ENCODE results near the gene ABCA10. TPM values are rescaled to one million over a fixed set of nuclear protein-coding genes. Genes with fewer than 3 reads are reported as not detected.

ABCA10 gene
- polyA plus RNA-seq, 1 donor, result 7.5 TPM

DNA sequence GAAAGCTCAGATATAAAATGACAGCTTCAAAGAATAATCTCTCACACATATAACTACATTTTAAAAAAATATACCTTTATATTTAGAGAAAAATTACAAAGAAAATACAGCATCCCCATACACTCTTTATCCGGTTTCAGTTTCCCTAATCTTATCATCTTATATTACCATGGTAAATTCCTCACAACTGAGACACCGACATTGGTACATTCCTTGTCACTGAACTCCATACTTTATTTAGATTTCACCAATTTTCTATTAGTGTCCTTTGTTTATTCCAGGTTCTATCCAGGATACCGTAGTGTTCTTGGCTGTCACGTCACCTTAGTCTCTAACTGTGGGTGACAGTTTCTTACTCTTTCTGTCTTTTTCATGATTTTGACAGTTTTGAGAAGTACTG is 22.0 kb upstream of the ABCA10 start:
- Histone ChIP-seq H3K9me3 (ENCODE audit: control insufficient read depth, low read depth, low read length) (no peaks in the 10 kb centered on the region), H3K27ac (ENCODE audit: low read length) (no peak overlapping the region), H3K4me3 (ENCODE audit: low read length) (no peak overlapping the region), H3K36me3 (ENCODE audit: control insufficient read depth, insufficient read depth, low read length) (peaks cover 22% of the 10 kb centered on the region), H3K4me1 (ENCODE audit: control insufficient read depth, insufficient read depth, low read length) (no peaks in the 10 kb centered on the region), H3K27me3 (ENCODE audit: control insufficient read depth, insufficient read depth, low read length) (no peaks in the 10 kb centered on the region)
- no peak for DNase-seq
- 58% methylated on average over 4 of the region's 4 CpGs for WGBS (ENCODE audit: insufficient coverage, low lambda C conversion rate)

DNA sequence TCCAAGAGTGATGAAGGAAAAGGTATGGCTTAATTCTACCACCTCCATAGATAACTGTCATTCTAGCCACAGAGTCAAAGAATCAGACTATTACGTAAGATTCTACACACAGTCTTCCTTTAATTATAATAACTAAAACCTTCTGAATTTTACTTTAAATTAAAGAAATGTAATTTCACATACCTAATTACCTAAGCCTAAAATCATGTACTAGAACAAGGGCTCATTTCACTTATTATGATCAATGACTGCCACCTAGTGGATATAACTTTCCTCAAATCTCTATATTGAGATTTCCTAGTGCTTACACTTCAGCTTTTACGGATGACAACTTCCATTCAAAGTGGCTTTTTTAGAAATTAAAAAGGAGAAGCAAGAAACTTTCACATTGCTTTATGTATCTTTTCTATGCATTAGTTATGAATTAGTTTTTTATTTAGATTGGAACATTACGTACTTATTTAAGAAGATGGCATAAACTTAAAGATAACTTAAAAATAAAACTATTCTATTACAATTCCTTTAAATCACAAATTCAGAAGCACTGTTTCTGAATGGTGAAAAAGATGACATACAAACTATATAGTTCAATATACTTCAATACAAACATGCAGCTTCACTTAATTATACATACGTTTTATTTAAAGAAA is 18.2 kb upstream of the ABCA10 start:
- WGBS (ENCODE audit: insufficient coverage, low lambda C conversion rate), result 48% methylated on average over 2 of the region's 4 CpGs
- Histone ChIP-seq H3K36me3 (ENCODE audit: control insufficient read depth, insufficient read depth, low read length) (peaks cover 17% of the 10 kb centered on the region), H3K4me1 (ENCODE audit: control insufficient read depth, insufficient read depth, low read length) (no peaks in the 10 kb centered on the region), H3K9me3 (ENCODE audit: control insufficient read depth, low read depth, low read length) (no peaks in the 10 kb centered on the region), H3K27ac (ENCODE audit: low read length) (no peak overlapping the region), H3K27me3 (ENCODE audit: control insufficient read depth, insufficient read depth, low read length) (no peaks in the 10 kb centered on the region), H3K4me3 (ENCODE audit: low read length) (no peak overlapping the region)
- peak; percentile 14 to 24 for DNase-seq

DNA sequence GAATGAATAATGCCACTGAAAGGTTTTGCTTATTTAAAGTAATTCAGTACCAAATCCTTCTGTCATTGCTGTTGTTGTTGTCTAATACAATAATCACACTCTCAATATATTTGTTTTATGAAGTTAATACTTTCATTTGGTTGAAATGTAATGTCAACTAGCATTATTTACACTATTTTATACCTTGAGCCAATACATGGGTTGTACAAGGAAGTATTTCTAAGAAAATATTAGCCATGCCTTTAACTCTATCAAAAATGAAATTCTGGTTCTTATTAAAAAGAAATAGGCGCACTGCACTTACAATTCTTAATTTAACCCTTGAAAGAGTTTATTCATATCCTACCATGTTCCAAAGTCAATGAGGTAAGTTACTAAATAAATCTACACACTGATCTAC is 17.6 kb upstream of the ABCA10 start:
- WGBS (ENCODE audit: insufficient coverage, low lambda C conversion rate), result 100% methylated on average over 1 of the region's 1 CpG
- H3K4me3 ChIP-seq (ENCODE audit: low read length), result no peak overlapping the region
- H3K9me3 ChIP-seq (ENCODE audit: control insufficient read depth, low read depth, low read length), result no peaks in the 10 kb centered on the region
- DNase-seq, result no peak
- no peaks in the 10 kb centered on the region for H3K27me3 ChIP-seq (ENCODE audit: control insufficient read depth, insufficient read depth, low read length)
- no peak overlapping the region for H3K27ac ChIP-seq (ENCODE audit: low read length)
- peaks cover 19% of the 10 kb centered on the region for H3K36me3 ChIP-seq (ENCODE audit: control insufficient read depth, insufficient read depth, low read length)
- no peaks in the 10 kb centered on the region for H3K4me1 ChIP-seq (ENCODE audit: control insufficient read depth, insufficient read depth, low read length)

DNA sequence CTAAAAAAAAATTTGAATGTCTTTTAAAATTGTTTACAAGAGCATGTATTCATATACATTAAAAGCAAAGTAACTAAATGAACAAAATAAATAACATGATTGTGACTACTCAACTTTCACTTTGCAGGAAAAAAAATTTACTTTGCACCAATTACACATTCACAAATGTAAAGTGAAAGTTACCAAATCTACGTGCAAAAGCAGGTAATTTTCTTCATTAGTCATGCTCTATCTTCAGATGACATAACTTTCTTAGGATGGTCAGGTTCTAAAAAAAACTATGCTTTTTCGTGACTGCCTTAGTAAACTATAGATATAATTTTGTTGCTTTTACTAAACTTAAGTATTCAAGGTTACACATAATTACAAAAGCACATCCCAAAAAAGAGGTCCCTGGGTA is 17.0 kb upstream of the ABCA10 start:
- Histone ChIP-seq H3K4me3 (ENCODE audit: low read length) (no peak overlapping the region), H3K36me3 (ENCODE audit: control insufficient read depth, insufficient read depth, low read length) (peaks cover 16% of the 10 kb centered on the region), H3K4me1 (ENCODE audit: control insufficient read depth, insufficient read depth, low read length) (no peaks in the 10 kb centered on the region), H3K27ac (ENCODE audit: low read length) (no peak overlapping the region), H3K27me3 (ENCODE audit: control insufficient read depth, insufficient read depth, low read length) (no peaks in the 10 kb centered on the region), H3K9me3 (ENCODE audit: control insufficient read depth, low read depth, low read length) (no peaks in the 10 kb centered on the region)
- WGBS (ENCODE audit: insufficient coverage, low lambda C conversion rate), result 0% methylated on average over 1 of the region's 2 CpGs
- no peak for DNase-seq

DNA sequence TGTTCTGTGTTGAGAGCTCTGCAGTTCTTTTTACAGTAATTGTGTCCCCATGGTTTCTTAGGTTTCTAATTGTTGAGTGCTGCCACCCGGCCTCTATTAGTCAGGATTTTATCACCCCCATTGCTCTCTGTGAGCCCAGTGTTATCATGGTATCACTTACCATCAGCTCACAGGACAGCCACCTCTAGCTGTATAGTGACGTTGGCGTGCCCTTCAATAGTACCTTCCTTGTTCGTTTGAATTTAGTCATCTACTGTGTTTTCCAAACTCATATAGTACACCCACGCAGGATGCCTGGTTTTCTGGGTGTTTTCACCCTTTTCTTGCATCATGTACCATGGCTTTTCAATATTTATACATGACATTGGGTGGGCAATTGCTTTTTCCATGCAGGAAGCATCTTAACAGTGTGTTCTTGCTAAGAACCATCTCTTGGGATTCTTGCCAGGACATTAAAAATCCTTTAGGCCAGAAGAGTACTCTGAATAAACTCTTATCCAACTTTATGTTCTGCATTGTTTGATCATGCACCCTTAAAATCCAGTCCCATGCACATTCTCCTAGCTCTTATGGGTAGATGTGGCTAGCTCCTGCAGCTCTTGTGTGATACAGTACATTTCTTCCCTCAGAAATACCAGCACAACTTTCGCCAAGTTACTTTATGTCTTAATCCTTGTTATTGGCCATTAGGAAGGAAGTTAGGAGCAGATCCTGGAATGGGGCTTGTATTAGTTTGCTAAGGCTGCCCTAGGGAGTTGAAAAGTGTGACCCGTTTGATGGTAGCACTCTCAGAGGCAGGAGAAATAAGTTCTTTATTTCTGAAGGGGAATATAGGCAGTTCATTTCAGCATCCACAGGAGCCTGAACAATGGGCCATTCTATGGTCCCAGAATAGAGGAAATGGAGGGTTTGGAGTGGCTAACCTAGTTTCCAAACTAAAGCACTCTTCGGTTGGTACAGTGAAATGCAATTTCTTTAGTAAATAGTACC is 11.3 kb upstream of the ABCA10 start:
- Histone ChIP-seq H3K9me3 (ENCODE audit: control insufficient read depth, low read depth, low read length) (no peaks in the 10 kb centered on the region), H3K27me3 (ENCODE audit: control insufficient read depth, insufficient read depth, low read length) (no peaks in the 10 kb centered on the region), H3K27ac (ENCODE audit: low read length) (no peak overlapping the region), H3K4me3 (ENCODE audit: low read length) (no peak overlapping the region), H3K36me3 (ENCODE audit: control insufficient read depth, insufficient read depth, low read length) (peaks cover 15% of the 10 kb centered on the region), H3K4me1 (ENCODE audit: control insufficient read depth, insufficient read depth, low read length) (no peaks in the 10 kb centered on the region)
- DNase-seq, result no peak
- WGBS (ENCODE audit: insufficient coverage, low lambda C conversion rate), result 100% methylated on average over 1 of the region's 8 CpGs

DNA sequence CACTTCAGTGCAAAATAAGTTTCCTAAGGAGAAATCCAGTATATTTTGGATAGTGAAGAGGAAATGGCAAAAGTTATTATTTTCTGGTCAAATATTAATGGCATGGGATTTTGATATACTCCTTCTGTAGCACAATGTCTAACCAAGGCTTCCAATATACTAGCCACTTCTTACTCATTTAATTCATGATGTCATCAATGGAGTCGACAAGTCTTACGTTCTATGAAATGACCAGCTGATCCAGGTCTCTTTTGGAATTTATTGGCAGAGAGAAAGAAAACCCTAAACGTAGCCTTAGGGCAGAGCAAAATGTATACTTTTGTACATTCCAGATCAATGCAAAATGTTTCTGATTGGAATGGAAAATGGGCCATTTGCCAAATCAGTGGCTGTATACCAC is 8.3 kb upstream of the ABCA10 start:
- no peak for DNase-seq
- WGBS (ENCODE audit: insufficient coverage, low lambda C conversion rate), result 76% methylated on average over 3 of the region's 3 CpGs
- H3K9me3 ChIP-seq (ENCODE audit: control insufficient read depth, low read depth, low read length), result peaks cover 6% of the 10 kb centered on the region
- H3K4me3 ChIP-seq (ENCODE audit: low read length), result no peak overlapping the region
- peaks cover 12% of the 10 kb centered on the region for H3K36me3 ChIP-seq (ENCODE audit: control insufficient read depth, insufficient read depth, low read length)
- no peaks in the 10 kb centered on the region for H3K4me1 ChIP-seq (ENCODE audit: control insufficient read depth, insufficient read depth, low read length)
- H3K27me3 ChIP-seq (ENCODE audit: control insufficient read depth, insufficient read depth, low read length), result no peaks in the 10 kb centered on the region
- H3K27ac ChIP-seq (ENCODE audit: low read length), result no peak overlapping the region

DNA sequence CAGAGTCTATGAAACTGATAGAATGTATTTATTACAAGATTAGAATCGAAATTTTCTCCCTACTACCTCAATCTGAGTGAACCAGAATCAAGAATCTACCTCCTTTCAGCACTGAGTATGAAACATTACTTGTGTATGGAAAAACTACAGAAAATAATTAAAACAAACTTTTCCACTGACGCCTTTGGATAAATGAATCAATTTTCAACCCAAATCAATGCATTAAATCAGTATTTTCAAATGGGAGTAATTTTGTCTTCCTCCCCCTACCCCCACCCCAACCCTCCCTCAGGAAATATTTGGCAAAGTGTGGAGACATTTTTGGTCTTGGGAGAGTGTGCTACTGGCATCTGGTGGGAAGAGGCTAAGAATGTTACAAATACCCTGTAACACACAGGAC is 7.8 kb upstream of the ABCA10 start:
- H3K27me3 ChIP-seq (ENCODE audit: control insufficient read depth, insufficient read depth, low read length), result no peaks in the 10 kb centered on the region
- no peak for DNase-seq

DNA sequence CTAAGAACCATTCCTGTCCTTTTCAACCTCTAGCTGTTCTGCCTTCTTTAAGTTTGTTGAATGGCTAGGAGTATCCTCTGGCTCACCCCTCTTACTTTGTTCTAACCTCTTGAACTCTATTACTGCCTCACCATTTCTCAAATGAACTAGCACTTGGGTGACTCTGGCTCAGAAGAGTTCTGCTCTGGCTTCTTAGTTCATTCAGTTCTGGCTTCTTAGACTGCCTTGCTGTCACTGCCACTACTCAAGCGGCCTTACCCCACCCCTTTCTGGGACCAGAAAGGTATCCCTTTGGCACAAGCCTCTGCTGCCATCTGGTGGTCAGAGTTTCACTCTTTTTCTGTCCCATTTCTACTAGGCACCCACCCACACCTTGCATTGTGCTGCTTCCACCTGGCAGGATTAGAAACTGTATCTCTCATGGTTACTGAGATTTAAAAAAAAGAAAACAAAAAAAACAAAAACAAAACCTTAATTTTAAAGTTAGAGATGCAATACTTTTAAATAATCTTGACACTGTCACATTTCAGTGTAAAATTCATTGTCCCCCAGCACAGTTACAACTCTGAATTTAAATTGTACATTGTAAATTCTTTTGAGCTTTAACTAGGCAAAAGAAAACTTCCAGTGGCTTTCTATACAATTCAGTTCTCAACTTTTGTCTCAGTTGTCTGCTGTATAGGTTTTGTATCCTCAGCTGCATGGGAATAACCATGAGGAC is 6.9 kb upstream of the ABCA10 start:
- H3K27ac ChIP-seq (ENCODE audit: low read length), result no peak overlapping the region
- DNase-seq, result peak; percentile 64 to 73
- no peaks in the 10 kb centered on the region for H3K4me1 ChIP-seq (ENCODE audit: control insufficient read depth, insufficient read depth, low read length)
- H3K4me3 ChIP-seq (ENCODE audit: low read length), result no peak overlapping the region
- WGBS (ENCODE audit: insufficient coverage, low lambda C conversion rate), result no CpG with 5 or more reads among the region's 1 CpG
- no peaks in the 10 kb centered on the region for H3K27me3 ChIP-seq (ENCODE audit: control insufficient read depth, insufficient read depth, low read length)
- H3K36me3 ChIP-seq (ENCODE audit: control insufficient read depth, insufficient read depth, low read length), result peaks cover 8% of the 10 kb centered on the region
- H3K9me3 ChIP-seq (ENCODE audit: control insufficient read depth, low read depth, low read length), result peaks cover 10% of the 10 kb centered on the region

More for the DNA sequence above, 7.8 kb upstream of the ABCA10 start:
- no peak overlapping the region for H3K4me3 ChIP-seq (ENCODE audit: low read length)
- peaks cover 10% of the 10 kb centered on the region for H3K9me3 ChIP-seq (ENCODE audit: control insufficient read depth, low read depth, low read length)
- no peak overlapping the region for H3K27ac ChIP-seq (ENCODE audit: low read length)
- peaks cover 11% of the 10 kb centered on the region for H3K36me3 ChIP-seq (ENCODE audit: control insufficient read depth, insufficient read depth, low read length)
- no peaks in the 10 kb centered on the region for H3K4me1 ChIP-seq (ENCODE audit: control insufficient read depth, insufficient read depth, low read length)
- WGBS (ENCODE audit: insufficient coverage, low lambda C conversion rate), result no CpG with 5 or more reads among the region's 2 CpGs

DNA sequence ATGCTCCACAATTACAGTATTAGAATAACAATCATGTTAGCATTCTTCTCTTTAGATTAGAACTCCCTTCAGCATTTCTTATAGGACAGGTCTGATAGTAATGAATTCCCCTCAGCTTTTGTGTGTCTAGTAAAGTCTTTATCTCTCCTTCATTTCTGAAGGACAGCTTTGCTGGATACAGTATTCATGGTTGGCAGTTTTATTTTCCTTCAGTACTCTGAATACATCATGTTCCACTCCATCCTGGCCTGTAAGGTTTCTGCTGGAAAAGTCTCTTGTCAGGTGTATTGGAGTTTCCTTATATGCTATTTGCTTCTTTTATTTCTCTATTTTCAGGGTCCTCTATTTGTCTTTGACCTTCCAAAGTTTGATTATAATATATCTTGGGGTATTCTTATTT is 4.0 kb upstream of the ABCA10 start:
- no peaks in the 10 kb centered on the region for H3K4me1 ChIP-seq (ENCODE audit: control insufficient read depth, insufficient read depth, low read length)
- no peak for DNase-seq
- no peaks in the 10 kb centered on the region for H3K27me3 ChIP-seq (ENCODE audit: control insufficient read depth, insufficient read depth, low read length)
- peaks cover 5% of the 10 kb centered on the region for H3K36me3 ChIP-seq (ENCODE audit: control insufficient read depth, insufficient read depth, low read length)
- no peak overlapping the region for H3K4me3 ChIP-seq (ENCODE audit: low read length)
- H3K9me3 ChIP-seq (ENCODE audit: control insufficient read depth, low read depth, low read length), result peaks cover 10% of the 10 kb centered on the region
- H3K27ac ChIP-seq (ENCODE audit: low read length), result no peak overlapping the region

DNA sequence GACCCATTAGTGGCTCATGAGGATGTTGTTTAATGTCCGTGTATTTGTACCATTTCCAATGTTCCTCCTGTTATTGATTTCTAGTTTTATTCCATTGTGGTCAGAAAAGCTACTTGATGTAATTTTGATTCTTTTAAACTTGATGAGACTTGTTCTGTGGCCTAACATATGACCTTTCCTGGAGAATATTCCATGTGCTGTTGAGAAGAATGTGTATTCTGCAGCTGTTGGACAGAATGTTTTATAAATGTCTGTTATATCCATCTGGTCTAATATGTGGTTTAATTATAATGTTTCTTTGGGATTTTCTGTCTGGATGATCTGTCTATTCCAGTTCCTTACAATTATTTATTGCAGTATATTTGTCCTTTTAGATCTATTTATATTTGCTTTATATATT is 2.9 kb upstream of the ABCA10 start:
- no peak overlapping the region for H3K27ac ChIP-seq (ENCODE audit: low read length)
- DNase-seq, result no peak
- peaks cover 10% of the 10 kb centered on the region for H3K9me3 ChIP-seq (ENCODE audit: control insufficient read depth, low read depth, low read length)
- H3K4me1 ChIP-seq (ENCODE audit: control insufficient read depth, insufficient read depth, low read length), result no peaks in the 10 kb centered on the region
- no CpG with 5 or more reads among the region's 1 CpG for WGBS (ENCODE audit: insufficient coverage, low lambda C conversion rate)
- no peaks in the 10 kb centered on the region for H3K27me3 ChIP-seq (ENCODE audit: control insufficient read depth, insufficient read depth, low read length)
- H3K4me3 ChIP-seq (ENCODE audit: low read length), result no peak overlapping the region
- H3K36me3 ChIP-seq (ENCODE audit: control insufficient read depth, insufficient read depth, low read length), result peaks cover 5% of the 10 kb centered on the region
